Measurements from ENCODE around the gene LTB4R.

GRCh38 chr14:24332268-24332993 lies 21.1 kb downstream of the LTB4R start:
- TF ChIP-seq POLR2A (IDR thresholded peaks at IDR 0.05): no peak
- TF ChIP-seq POLR2AphosphoS5 (IDR thresholded peaks at IDR 0.05): peak; percentile 57 to 76 (median 73)

All from spleen (tissue), 3 donors.